AG04450 (cell line): ENCODE measurements around the gene HMOX1. TPM values are rescaled to one million over a fixed set of nuclear protein-coding genes. Genes with fewer than 3 reads are reported as not detected.

Experiments used
- CTCF ChIA-PET: fragments of 300-600, 350-600 bp; formaldehyde crosslinking; extraction: SDS; loops from one replicate; lab custom pipeline; 2022; ENCODE audit warnings: antibody characterized with exemption, inconsistent platforms; lab: Charles Lee
- POLR2A ChIA-PET: fragments of 350-600 bp; formaldehyde crosslinking; extraction: SDS; loops from one replicate; lab custom pipeline; 2021; ENCODE audit warnings: antibody characterized with exemption, inconsistent platforms; lab: Yijun Ruan, JAX
- DNase-seq: peaks from one replicate; pipeline ENCODE4 v3.0.0-alpha.2; 2011; ENCODE audit warnings: low read depth, low spot score
- H3K27ac ChIP-seq: one replicate; pipeline ENCODE4 v1.5.1; 2012; ENCODE audit warnings: low read depth, low read length, control low read depth
- H3K27me3 ChIP-seq: one replicate; pipeline ENCODE4 v1.6.0; 2012; ENCODE audit warnings: low read length; ENCODE audit not compliant: control insufficient read depth, insufficient read depth
- H3K4me3 ChIP-seq: 2 replicates; pipeline ENCODE4 v1.5.1; 2011; ENCODE audit warnings: mild to moderate bottlenecking, low read depth, low read length, control low read depth
- H3K9me3 ChIP-seq: 2 replicates; pipeline ENCODE4 v1.5.1; 2012; ENCODE audit warnings: low read length; ENCODE audit not compliant: control insufficient read depth, insufficient read depth
- CTCF ChIP-seq: IDR thresholded peaks from 2 replicates; pipeline ENCODE4 v1.5.1; 2011; ENCODE audit warnings: low read depth, low read length, control low read depth, inconsistent platforms
- polyA plus RNA-seq: library from polyadenylated mRNA; depleted of rRNA; stranded (reverse); fragments of >200 nt; gene quantifications from 2 replicates; pipeline ENCODE4 v1.2.3, GENCODE V29; 2011

Gene HMOX1
- polyA plus RNA-seq, 1 experiment = 55.2 TPM

GRCh38 chr22:35432228-35432905, 51.5 kb downstream of the HMOX1 start:
- DNase-seq = no peak
- Histone ChIP-seq H3K9me3 (peaks cover 20% of the 10 kb centered on the region), H3K27ac (no peak overlapping the region), H3K27me3 (no peaks in the 10 kb centered on the region), H3K4me3 (no peak overlapping the region)
- TF ChIP-seq CTCF = no peak
- POLR2A ChIA-PET = interaction anchor here (1.2 kb wide), 1 partner anchor 150 kb away, joined by 3 read pairs; no protein-coding TSS in a partner anchor
- CTCF ChIA-PET = interaction anchor here (1.1 to 7.7 kb wide), 4 partner anchors 50 to 195 kb away, joined by 3 to 111 read pairs (median 5); no protein-coding TSS in a partner anchor

- CTCF ChIA-PET = interaction anchor here (1.0 kb wide), 1 partner anchor 149 kb away, joined by 3 read pairs; no protein-coding TSS in a partner anchor
- POLR2A ChIA-PET = interaction anchor here (0.6 kb wide), 2 partner anchors 8 to 82 kb away, joined by 3 to 16 read pairs; no protein-coding TSS in a partner anchor
- Histone ChIP-seq H3K9me3 (peaks cover 20% of the 10 kb centered on the region), H3K27ac (no peak overlapping the region), H3K4me3 (no peak overlapping the region), H3K27me3 (no peaks in the 10 kb centered on the region)
- TF ChIP-seq CTCF = no peak
- DNase-seq = no peak
These were observed 53.3 kb downstream of the HMOX1 start for GRCh38 chr22:35434061-35434710.

GRCh38 chr22:35435201-35435740, 54.4 kb downstream of the HMOX1 start:
- ChIA-PET POLR2A (no interaction called here), CTCF (interaction anchor here (1.8 kb wide), 1 partner anchor 148 kb away, joined by 12 read pairs; no protein-coding TSS in a partner anchor)
- H3K27me3 ChIP-seq = no peaks in the 10 kb centered on the region
- peaks cover 20% of the 10 kb centered on the region for H3K9me3 ChIP-seq
- no peak overlapping the region for H3K27ac ChIP-seq
- no peak for TF ChIP-seq CTCF
- H3K4me3 ChIP-seq = no peak overlapping the region
- DNase-seq = no peak

GRCh38 chr22:35436421-35436820, 55.5 kb downstream of the HMOX1 start:
- CTCF ChIA-PET = interaction anchor here (1.8 kb wide), 1 partner anchor 147 kb away, joined by 12 read pairs; no protein-coding TSS in a partner anchor

More at GRCh38 chr22:35436421-35436820, 55.5 kb downstream of the HMOX1 start:
- Histone ChIP-seq H3K27me3 (no peaks in the 10 kb centered on the region), H3K27ac (no peak overlapping the region), H3K4me3 (no peak overlapping the region), H3K9me3 (peaks cover 20% of the 10 kb centered on the region)
- no peak for DNase-seq
- no peak for TF ChIP-seq CTCF
- POLR2A ChIA-PET = no interaction called here
